HepG2 (cell line): ENCODE measurements around the gene BANP. TPM values are rescaled to one million over a fixed set of nuclear protein-coding genes. Genes with fewer than 3 reads are reported as not detected.
A peak's percentile ranks its signal among the peaks of the same experiment; 100 is the strongest.
"Not testable (repeated sequence)": the region's sequence is repeated elsewhere in the genome, so short reads cannot be mapped to it uniquely, and the experiment has no call there.

Source experiments
- ATAC-seq: fragments of 200-7000 bp; cut with Tn5 transposase; 3 replicates; pipeline ENCODE4 v1.9.1; 2020; ENCODE audit warnings: mild to moderate bottlenecking, moderate library complexity
- BruUV-seq: library from RNA; stranded (reverse); fragments of 400-500 nt; replicated peaks from 2 replicates; lab custom pipeline; 2021; lab: Mats Ljungman, UMichigan
- CTCF ChIA-PET: fragments of 300-600 bp; formaldehyde crosslinking; extraction: SDS; loops from one replicate; lab custom pipeline; 2021; ENCODE audit warnings: low total read pairs, inconsistent platforms, low intra/inter-chr PET ratio; lab: Yijun Ruan, JAX
- POLR2A ChIA-PET: fragments of 350-600 bp; sonication (Branson Sonifier 250); formaldehyde crosslinking; loops from one replicate; lab custom pipeline; 2020; ENCODE audit warnings: antibody characterized with exemption, inconsistent platforms; lab: Yijun Ruan, JAX
- DNase-seq: peaks from one replicate; pipeline ENCODE4 v3.0.0-alpha.2; 2015; ENCODE audit warnings: low spot score
- FAIRE-seq: peaks from 3 replicates; lab custom pipeline; 2011; peaks lifted over from hg19 to GRCh38; lab: Jason Lieb, UNC
- H2AFZ ChIP-seq: one replicate; pipeline ENCODE4 v1.6.1; 2011; ENCODE audit warnings: low read length, inconsistent platforms
- H3K27ac ChIP-seq: fragments of 300-600 bp; 3 replicates; pipeline ENCODE4 v1.8.0; 2011; ENCODE audit warnings: mixed run types, mild to moderate bottlenecking, mixed read lengths, low read length, inconsistent platforms; ENCODE audit not compliant: insufficient read depth; ENCODE audit errors: extremely low read length
- H3K27me3 ChIP-seq, 2 experiments: fragments of 200-600 bp in 1 of 2; 2 replicates in 1 of 2; 3 replicates in 1 of 2; pipeline versions ENCODE4 v1.6.0 to v1.8.0; 2011; ENCODE audit warnings: low read length in 2 of 2, mild to moderate bottlenecking in 2 of 2, moderate library complexity in 2 of 2, inconsistent platforms in 1 of 2; ENCODE audit not compliant: insufficient read depth in 2 of 2, control insufficient read depth in 1 of 2
- H3K36me3 ChIP-seq, 2 experiments: fragments of 200-600 bp in 1 of 2; replicated peaks in 1 of 2; 2 replicates in 1 of 2; 3 replicates in 1 of 2; pipeline versions ENCODE4 v1.5.1 to v1.8.0; 2011; ENCODE audit warnings: low read length in 2 of 2, inconsistent platforms in 1 of 2; ENCODE audit not compliant: insufficient read depth in 2 of 2, control insufficient read depth in 1 of 2
- H3K4me1 ChIP-seq: 2 replicates; pipeline ENCODE4 v1.5.1; 2012; ENCODE audit warnings: low read length, inconsistent platforms; ENCODE audit not compliant: insufficient read depth
- H3K4me2 ChIP-seq: 2 replicates; pipeline ENCODE4 v1.6.0; 2011; ENCODE audit warnings: low read depth, low read length, inconsistent platforms
- H3K4me3 ChIP-seq, 3 experiments: fragments of 200-600 bp in 1 of 3; sonication (generic), shearing (Covaris generic) in 1 of 3; replicated peaks in 1 of 3; 2 replicates each; pipeline ENCODE4 v1.5.1; 2011 to 2016; ENCODE audit warnings: low read length in 3 of 3, inconsistent platforms in 2 of 3, low read depth in 2 of 3, mild to moderate bottlenecking in 2 of 3, control low read depth in 1 of 3, mixed read lengths in 1 of 3; ENCODE audit not compliant: insufficient read depth in 1 of 3
- H3K79me2 ChIP-seq: one replicate; pipeline ENCODE4 v1.6.1; 2011; ENCODE audit warnings: low read length, inconsistent platforms; ENCODE audit not compliant: insufficient read depth
- H3K9ac ChIP-seq: 2 replicates; pipeline ENCODE4 v1.6.0; 2011; ENCODE audit warnings: mild to moderate bottlenecking, low read depth, low read length, inconsistent platforms; ENCODE audit not compliant: insufficient read depth
- H3K9me3 ChIP-seq: 2 replicates; pipeline ENCODE4 v1.5.1; 2012; ENCODE audit warnings: mild to moderate bottlenecking, low read length
- H4K20me1 ChIP-seq: 2 replicates; pipeline ENCODE4 v1.6.0; 2011; ENCODE audit warnings: inconsistent platforms, mild to moderate bottlenecking, low read length, moderate library complexity; ENCODE audit not compliant: insufficient read depth
- KIAA2018 ChIP-seq: sonication (generic); formaldehyde crosslinking; IDR thresholded peaks from 2 replicates; pipeline ENCODE4 v1.5.0; 2020; ENCODE audit warnings: mild to moderate bottlenecking, missing genetic modification reagents, borderline replicate concordance
- REL ChIP-seq: sonication (generic); formaldehyde crosslinking; conservative IDR thresholded peaks from 2 replicates; pipeline ENCODE4 v1.8.0; 2022; ENCODE audit warnings: mild to moderate bottlenecking, missing genetic modification reagents, moderate library complexity
- ZNF331 ChIP-seq: sonication (generic); formaldehyde crosslinking; IDR thresholded peaks from 2 replicates; pipeline ENCODE4 v1.4.0; 2020; ENCODE audit warnings: missing genetic modification reagents
- ZNF709 ChIP-seq: sonication (generic); formaldehyde crosslinking; IDR thresholded peaks from 2 replicates; pipeline ENCODE4 v1.5.0; 2020; ENCODE audit warnings: mild to moderate bottlenecking, missing genetic modification reagents
- WGBS: methylation state at CpG from one replicate; pipeline ENCODE4 v1.1.6; 2017; ENCODE audit warnings: low lambda C conversion rate; 5-methylcytosine and 5-hydroxymethylcytosine counted together
- in situ Hi-C: cut with HindIII; loops from 2 replicates; pipeline ENCODE4 v1.10.0; 2017; ENCODE audit warnings: low pct_unique_long_range_greater_than_20kb; ENCODE audit not compliant: extremely low pct_ligation_motif_present
- intact Hi-C: fragments of 100-400 bp; cut with micrococcal nuclease; formaldehyde crosslinking; loops from one replicate; pipeline ENCODE4 v1.10.0; 2022; ENCODE audit not compliant: unreplicated experiment
- polyA plus RNA-seq, 8 experiments: library from polyadenylated mRNA; depleted of rRNA in 3 of 8; stranded (reverse) in 7 of 8; unstranded in 1 of 8; fragments of >200 nt; fragmentation: Illumina TruSeq in 4 of 8; extraction: Trizol in 4 of 8; gene quantifications; 2 replicates each; pipeline versions ENCODE4 v1.2.1 to v1.2.3, GENCODE V29; 2011 to 2016; ENCODE audit warnings: low read depth in 4 of 8, missing spikeins in 1 of 8, mixed read lengths in 1 of 8; ENCODE audit not compliant: insufficient read depth in 1 of 8
- total RNA-seq, 5 experiments: library from RNA; depleted of rRNA; stranded (reverse); fragments of >200 nt; fragmentation: Illumina TruSeq; extraction: Trizol; gene quantifications; 2 replicates each; pipeline ENCODE4 v1.2.3, GENCODE V29; 2016; ENCODE audit warnings: low read depth in 1 of 5
- TF ChIP-seq, protein P1 (sequence below): sonication (generic); formaldehyde crosslinking; IDR thresholded peaks from 2 replicates; pipeline ENCODE4 v1.4.0; 2020; ENCODE audit warnings: mild to moderate bottlenecking, missing genetic modification reagents, borderline replicate concordance

Gene BANP
- total and polyA plus RNA-seq, 2 of the 13 experiments (the other 11 are each of a cell fraction or from before 2014, with no cell fraction given): 20.2 to 23.8 TPM

DNA sequence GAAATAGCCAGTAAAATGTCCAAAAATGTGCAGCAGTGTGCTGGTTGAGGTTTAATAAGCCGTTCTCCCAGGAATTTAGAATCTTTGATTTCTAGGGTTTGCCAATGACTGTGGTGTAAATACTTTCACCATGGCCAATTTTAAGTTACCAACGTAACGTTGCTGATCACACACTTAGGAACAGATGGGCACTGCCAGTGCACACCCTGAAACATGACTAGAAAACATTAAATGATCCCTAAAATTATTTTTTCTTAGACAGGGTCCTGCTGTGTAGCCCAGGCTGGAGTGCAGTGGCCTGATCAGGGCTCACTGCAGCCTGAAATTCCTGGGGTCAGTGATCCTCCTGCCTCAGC lies 18.1 kb upstream of the BANP start:
- no peak for FAIRE-seq
- Histone ChIP-seq H3K4me2 (peak overlapping the region; percentile 90), H4K20me1 (peaks cover 58% of the 10 kb centered on the region), H3K79me2 (peaks cover 78% of the 10 kb centered on the region)
- TF ChIP-seq REL (CRISPR knock-in tag) (0 out of 2 replicates have a peak, but pooled peaks have one; percentile 33), ZNF331 (CRISPR knock-in tag) (no peak)
- TF ChIP-seq, all 625 proteins: peak for 1
- H3K4me1 ChIP-seq: peaks cover 61% of the 10 kb centered on the region
- H2AFZ ChIP-seq: no peak overlapping the region
- no peak overlapping the region; the same call in 1 of the 2 replicates for H3K9ac ChIP-seq
- ATAC-seq (no peak), DNase-seq (no peak)
- POLR2A ChIA-PET: interaction anchor here (0.8 to 6.5 kb wide), 2 partner anchors 17 to 154 kb away, joined by 3 to 110 read pairs; partner anchors contain the start of gene BANP
- H3K36me3 ChIP-seq: peaks cover 2 to 8% of the 10 kb centered on the region in 2 experiments; a peak in 4 of 5 replicates
- WGBS: 79% methylated on average over 3 of the region's 3 CpGs
- intact Hi-C loops (loop anchor here (5.0 kb wide), 1 partner anchor 166 kb away; the partner anchor contains the start of gene KLHDC4), in situ Hi-C loops (no loop called here)
- BruUV-seq: no TSS peak
- peak overlapping the region; percentile 22 for H3K27ac ChIP-seq
- peak overlapping the region in 2 of 3 experiments; percentile 5 to 83; a peak in 2 of 6 replicates for H3K4me3 ChIP-seq
- CTCF ChIA-PET: no interaction called here
- no peaks in the 10 kb centered on the region; a peak in 1 of 5 replicates for H3K27me3 ChIP-seq
- no peaks in the 10 kb centered on the region for H3K9me3 ChIP-seq

GRCh38 chr16:87934752-87935425 lies 16.3 kb upstream of the BANP start:
- CTCF ChIA-PET: not testable (repeated sequence)
- TF ChIP-seq ZNF709 (CRISPR knock-in tag): peak; percentile 74; the same call in 1 of the 2 replicates
- TF ChIP-seq, protein P1, sequence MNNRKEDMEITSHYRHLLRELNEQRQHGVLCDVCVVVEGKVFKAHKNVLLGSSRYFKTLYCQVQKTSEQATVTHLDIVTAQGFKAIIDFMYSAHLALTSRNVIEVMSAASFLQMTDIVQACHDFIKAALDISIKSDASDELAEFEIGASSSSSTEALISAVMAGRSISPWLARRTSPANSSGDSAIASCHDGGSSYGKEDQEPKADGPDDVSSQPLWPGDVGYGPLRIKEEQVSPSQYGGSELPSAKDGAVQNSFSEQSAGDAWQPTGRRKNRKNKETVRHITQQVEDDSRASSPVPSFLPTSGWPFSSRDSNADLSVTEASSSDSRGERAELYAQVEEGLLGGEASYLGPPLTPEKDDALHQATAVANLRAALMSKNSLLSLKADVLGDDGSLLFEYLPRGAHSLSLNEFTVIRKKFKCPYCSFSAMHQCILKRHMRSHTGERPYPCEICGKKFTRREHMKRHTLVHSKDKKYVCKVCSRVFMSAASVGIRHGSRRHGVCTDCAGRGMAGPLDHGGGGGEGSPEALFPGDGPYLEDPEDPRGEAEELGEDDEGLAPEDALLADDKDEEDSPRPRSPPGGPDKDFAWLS (CRISPR knock-in tag): 0 out of 2 replicates have a peak, but pooled peaks have one; percentile 43
- TF ChIP-seq KIAA2018 (CRISPR knock-in tag): 0 out of 2 replicates have a peak, but pooled peaks have one; percentile 30

More at GRCh38 chr16:87934752-87935425, 16.3 kb upstream of the BANP start:
- peak overlapping the region; percentile 90 for H3K4me2 ChIP-seq
- H3K27ac ChIP-seq: peak overlapping the region; percentile 94
- H3K36me3 ChIP-seq, FAIRE-seq, H2AFZ ChIP-seq, H3K27me3 ChIP-seq, in situ Hi-C loops, H3K9me3 ChIP-seq, ATAC-seq, BruUV-seq, DNase-seq: not testable (repeated sequence)
- H3K9ac ChIP-seq: peak overlapping the region; percentile 85
- intact Hi-C loops: loop anchor here (5.0 kb wide), 1 partner anchor 168 kb away; the partner anchor contains the start of gene KLHDC4
- H3K4me1 ChIP-seq: peaks cover 72% of the 10 kb centered on the region
- 32% methylated on average over 15 of the region's 19 CpGs for WGBS
- POLR2A ChIA-PET: interaction anchor here (6.5 kb wide), 1 partner anchor 15 kb away, joined by 110 read pairs; the partner anchor contains the start of gene BANP
- H3K79me2 ChIP-seq: peaks cover 65% of the 10 kb centered on the region
- H3K4me3 ChIP-seq: peak overlapping the region; percentile 58 to 83 (median 73)
- peaks cover 50% of the 10 kb centered on the region for H4K20me1 ChIP-seq
